Erythroblast (primary cell): ENCODE data around the gene SLC6A2.

Source experiments
- DNase-seq, 2 experiments: peaks; one replicate each; lab custom pipeline; 2025; lab: John Stamatoyannopoulos, UW
- GATA1 ChIP-seq: IDR thresholded peaks from 2 replicates; pipeline ENCODE4 v1.6.1; 2011; ENCODE audit warnings: low read depth, mild to moderate bottlenecking, control low read depth, low read length, moderate library complexity
- POLR2A ChIP-seq: IDR thresholded peaks from 2 replicates; pipeline ENCODE4 v1.6.1; 2011; ENCODE audit warnings: mild to moderate bottlenecking, low read length

SLC6A2 gene

DNA sequence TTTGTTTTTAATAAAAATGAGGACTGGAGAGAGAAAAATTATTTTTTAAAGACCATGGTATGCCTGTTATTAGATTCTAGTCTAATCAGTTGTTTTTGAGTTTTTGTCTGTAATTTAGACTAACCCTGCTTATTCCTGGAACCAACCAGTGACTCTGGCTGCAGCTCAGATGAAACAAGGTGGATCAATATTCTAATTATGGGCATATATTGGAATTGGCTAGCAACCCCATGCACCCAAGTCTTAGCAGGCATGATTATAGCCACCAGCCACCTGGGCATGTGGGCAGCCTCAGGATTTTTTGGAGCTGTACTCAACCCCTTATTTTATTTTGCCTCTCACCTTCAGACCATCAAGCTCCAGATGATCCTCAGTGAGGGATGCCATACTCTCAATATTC, 21.6 kb upstream of the SLC6A2 start:
- no peak for DNase-seq
- no peak for TF ChIP-seq GATA1
- no peak for TF ChIP-seq POLR2A

DNA sequence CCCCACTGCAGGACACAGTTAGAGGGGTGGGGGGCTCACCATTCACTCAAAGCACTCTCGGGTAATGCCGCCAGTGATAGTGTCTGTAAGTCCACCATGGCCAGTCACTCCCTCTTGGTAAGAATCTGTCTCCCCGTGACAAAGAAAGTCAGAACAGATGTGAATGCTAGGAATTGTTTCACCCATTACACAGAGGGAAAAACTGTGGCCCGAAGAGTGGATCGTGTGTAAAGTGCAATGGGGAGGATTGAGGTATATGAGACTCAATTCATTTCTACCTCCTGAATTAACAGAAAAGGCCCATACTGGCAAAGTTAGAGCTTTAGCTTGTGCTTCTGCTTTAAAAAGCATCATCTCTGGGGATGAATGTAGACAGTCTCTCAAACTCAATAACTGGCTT, 17.5 kb upstream of the SLC6A2 start:
- TF ChIP-seq POLR2A, result no peak
- no peak for TF ChIP-seq GATA1
- no peak for DNase-seq

GRCh38 chr16:55640701-55641327, 15.0 kb upstream of the SLC6A2 start:
- DNase-seq, result no peak
- no peak for TF ChIP-seq POLR2A
- TF ChIP-seq GATA1, result no peak

DNA sequence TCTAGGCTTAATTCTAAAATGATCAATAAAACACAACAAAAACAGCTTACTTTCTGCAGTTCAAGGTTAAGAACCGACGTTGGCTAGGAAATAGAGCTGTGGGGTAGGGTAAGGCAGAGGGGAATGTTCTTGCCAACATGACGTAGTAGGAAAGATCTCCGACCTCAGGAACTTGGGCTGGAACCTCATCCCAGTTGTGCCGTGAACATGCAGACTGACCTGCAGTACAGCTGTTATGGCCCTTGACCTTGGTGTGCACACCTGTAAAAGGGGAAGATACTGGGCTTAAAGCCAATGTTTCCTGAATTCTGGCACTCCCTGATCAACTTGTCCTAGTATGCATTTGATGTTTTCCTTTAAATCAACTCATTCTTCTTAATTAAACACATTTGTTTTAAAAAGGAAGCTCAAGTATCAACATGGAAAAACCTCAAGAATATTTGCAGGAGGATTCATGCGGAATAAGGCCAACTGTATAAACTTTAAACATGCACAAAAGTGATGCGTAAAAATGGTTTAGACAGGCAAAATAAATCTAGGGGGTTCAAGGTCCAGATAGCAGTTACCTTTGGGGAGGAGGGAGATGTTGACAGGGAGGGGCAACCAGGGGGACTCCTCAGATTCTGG, 14.2 kb upstream of the SLC6A2 start:
- TF ChIP-seq GATA1, result no peak
- TF ChIP-seq POLR2A, result no peak
- DNase-seq, result no peak

DNA sequence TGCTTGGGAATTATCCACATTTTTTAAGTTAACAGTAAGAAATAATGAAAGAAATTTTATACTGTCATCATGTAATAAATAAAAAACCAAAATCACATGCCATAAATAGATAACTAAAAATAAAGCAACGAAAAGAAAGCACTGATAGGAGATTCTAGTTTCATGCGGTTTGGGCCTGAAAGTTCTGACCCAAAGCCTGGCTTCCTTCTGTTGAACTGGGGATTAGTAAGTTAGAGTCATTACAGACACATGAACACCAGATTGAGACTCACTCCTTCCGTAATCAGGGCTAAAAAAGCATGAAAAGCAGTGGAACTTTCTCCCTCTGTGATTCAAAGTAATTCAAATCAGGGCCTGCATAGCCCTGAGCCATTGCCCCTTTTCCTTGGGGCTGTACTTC, 13.2 kb upstream of the SLC6A2 start:
- no peak for TF ChIP-seq GATA1
- no peak for TF ChIP-seq POLR2A
- DNase-seq, result no peak

GRCh38 chr16:55643161-55643970, 12.4 kb upstream of the SLC6A2 start:
- peak; percentile 4 to 9 for DNase-seq

GRCh38 chr16:55645986-55646385, 9.8 kb upstream of the SLC6A2 start:
- DNase-seq, result no peak
- TF ChIP-seq GATA1 (no peak), POLR2A (no peak)

More at GRCh38 chr16:55643161-55643970, 12.4 kb upstream of the SLC6A2 start:
- TF ChIP-seq GATA1 (no peak), POLR2A (no peak)

GRCh38 chr16:55647343-55647742, 8.4 kb upstream of the SLC6A2 start:
- TF ChIP-seq GATA1 (no peak), POLR2A (no peak)

DNA sequence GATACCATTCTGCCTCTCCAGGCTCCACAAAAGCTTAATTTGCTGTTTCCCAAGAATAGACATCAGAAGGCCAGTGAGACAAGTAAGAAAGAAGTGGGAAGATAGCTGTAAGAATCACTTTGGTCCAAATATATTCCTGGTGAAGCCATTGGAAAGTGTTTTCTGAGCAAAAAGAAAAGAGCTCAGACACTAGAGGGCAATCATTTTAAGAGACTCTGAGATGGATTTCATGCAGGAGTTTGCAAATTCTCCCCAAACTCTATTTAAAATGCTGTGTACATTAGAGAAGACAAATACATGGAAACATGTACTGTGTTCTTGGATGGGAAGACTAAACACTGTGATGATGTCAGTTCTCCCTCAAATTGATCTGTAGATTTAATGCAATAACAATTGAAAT, 8.0 kb upstream of the SLC6A2 start:
- no peak for DNase-seq
- no peak for TF ChIP-seq POLR2A
- TF ChIP-seq GATA1, result no peak

More at GRCh38 chr16:55647343-55647742, 8.4 kb upstream of the SLC6A2 start:
- DNase-seq, result no peak

GRCh38 chr16:55651841-55652824, 3.7 kb upstream of the SLC6A2 start:
- TF ChIP-seq POLR2A, result no peak
- no peak for TF ChIP-seq GATA1
- DNase-seq, result no peak

GRCh38 chr16:55653106-55653505, 2.7 kb upstream of the SLC6A2 start:
- DNase-seq, result no peak
- TF ChIP-seq POLR2A (no peak), GATA1 (no peak)

GRCh38 chr16:55655381-55655896, 349 bp upstream of the SLC6A2 start:
- DNase-seq, result no peak
- TF ChIP-seq POLR2A (no peak), GATA1 (no peak)

DNA sequence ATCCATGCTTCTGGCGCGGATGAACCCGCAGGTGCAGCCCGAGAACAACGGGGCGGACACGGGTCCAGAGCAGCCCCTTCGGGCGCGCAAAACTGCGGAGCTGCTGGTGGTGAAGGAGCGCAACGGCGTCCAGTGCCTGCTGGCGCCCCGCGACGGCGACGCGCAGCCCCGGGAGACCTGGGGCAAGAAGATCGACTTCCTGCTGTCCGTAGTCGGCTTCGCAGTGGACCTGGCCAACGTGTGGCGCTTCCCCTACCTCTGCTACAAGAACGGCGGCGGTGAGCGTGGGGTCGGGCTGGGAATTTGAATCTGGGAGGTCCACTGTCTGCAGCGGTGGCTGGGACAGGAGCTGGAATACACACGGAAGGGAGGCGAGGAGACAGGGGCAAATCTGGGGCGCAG, 904 bp downstream of the SLC6A2 start:
- DNase-seq, result no peak

More for the DNA sequence above, 904 bp downstream of the SLC6A2 start:
- no peak for TF ChIP-seq POLR2A
- no peak for TF ChIP-seq GATA1
